Measurements from ENCODE around the gene MINPP1.

Gene MINPP1

DNA sequence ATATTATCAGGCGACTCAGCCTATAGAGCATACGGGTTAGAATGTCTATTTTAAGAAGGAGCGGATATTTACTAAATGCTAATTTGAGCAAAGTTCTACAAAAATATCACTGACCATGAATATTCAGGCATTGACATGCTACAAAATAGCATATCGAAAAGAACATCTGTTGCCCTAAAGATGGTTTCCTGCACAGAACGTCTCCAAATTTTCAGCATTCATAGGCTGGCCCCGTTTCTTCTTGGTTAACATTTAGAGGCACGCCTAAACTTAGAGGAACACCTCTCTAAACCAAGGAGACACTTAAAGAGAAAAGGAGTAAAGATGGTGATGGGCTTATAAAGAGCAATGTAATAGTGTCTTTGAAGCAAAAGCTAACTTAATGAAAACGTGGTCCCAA is 1.3 kb upstream of the MINPP1 start:
- DNase-seq (ENCODE audit: low spot score), result no peak
- in situ Hi-C loops (cut with MboI; ENCODE audit: low pct_unique_long_range_greater_than_20kb, low sequenced_read_pairs, unreplicated experiment), result no loop called here
- TF ChIP-seq, protein P1, sequence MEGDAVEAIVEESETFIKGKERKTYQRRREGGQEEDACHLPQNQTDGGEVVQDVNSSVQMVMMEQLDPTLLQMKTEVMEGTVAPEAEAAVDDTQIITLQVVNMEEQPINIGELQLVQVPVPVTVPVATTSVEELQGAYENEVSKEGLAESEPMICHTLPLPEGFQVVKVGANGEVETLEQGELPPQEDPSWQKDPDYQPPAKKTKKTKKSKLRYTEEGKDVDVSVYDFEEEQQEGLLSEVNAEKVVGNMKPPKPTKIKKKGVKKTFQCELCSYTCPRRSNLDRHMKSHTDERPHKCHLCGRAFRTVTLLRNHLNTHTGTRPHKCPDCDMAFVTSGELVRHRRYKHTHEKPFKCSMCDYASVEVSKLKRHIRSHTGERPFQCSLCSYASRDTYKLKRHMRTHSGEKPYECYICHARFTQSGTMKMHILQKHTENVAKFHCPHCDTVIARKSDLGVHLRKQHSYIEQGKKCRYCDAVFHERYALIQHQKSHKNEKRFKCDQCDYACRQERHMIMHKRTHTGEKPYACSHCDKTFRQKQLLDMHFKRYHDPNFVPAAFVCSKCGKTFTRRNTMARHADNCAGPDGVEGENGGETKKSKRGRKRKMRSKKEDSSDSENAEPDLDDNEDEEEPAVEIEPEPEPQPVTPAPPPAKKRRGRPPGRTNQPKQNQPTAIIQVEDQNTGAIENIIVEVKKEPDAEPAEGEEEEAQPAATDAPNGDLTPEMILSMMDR (IDR thresholded peaks at IDR 0.05; ENCODE audit: extremely low read depth, insufficient read depth, missing control alignments), result no peak

DNA sequence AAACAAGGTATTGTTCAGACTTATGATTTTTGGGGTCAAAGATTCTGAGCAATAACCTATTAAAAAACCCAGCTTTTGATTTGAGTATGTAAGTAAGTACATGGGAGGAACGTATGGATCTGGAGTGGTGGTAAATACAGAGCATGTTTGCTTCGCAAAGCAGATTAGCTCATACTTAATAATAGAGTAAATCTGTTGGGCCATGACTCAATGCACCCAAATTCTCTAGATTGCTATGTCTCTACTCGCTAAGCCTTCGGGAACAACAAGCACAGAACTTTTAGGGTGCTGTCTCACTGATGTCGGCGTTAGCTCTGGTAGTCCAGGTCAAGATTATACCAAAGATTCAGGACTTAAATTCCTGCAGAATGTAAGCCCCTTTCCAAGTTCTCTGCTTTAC is 807 bp upstream of the MINPP1 start:
- no peak for DNase-seq (ENCODE audit: low spot score)
- in situ Hi-C loops (cut with MboI; ENCODE audit: low pct_unique_long_range_greater_than_20kb, low sequenced_read_pairs, unreplicated experiment), result no loop called here
- TF ChIP-seq, protein P1 (IDR thresholded peaks at IDR 0.05; ENCODE audit: extremely low read depth, insufficient read depth, missing control alignments), result no peak

DNA sequence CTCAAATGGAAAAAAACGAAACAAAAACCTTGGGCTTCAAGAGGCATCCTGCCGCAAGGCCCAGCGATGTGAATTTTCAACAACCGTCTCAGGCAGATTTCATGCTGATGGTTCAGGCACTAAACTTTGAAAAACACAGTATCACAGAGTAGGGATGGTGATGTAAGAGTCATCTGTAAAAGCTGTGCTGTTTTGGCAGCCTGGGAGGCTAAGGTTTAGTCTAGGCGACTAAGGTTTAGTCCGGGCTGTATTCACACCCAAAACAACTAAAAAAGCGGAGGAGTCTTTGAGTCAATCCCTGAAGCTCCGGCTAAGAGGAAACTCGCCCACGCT is 420 bp upstream of the MINPP1 start:
- in situ Hi-C loops (cut with MboI; ENCODE audit: low pct_unique_long_range_greater_than_20kb, low sequenced_read_pairs, unreplicated experiment), result no loop called here
- DNase-seq (ENCODE audit: low spot score), result no peak
- TF ChIP-seq, protein P1 (IDR thresholded peaks at IDR 0.05; ENCODE audit: extremely low read depth, insufficient read depth, missing control alignments), result no peak

DNA sequence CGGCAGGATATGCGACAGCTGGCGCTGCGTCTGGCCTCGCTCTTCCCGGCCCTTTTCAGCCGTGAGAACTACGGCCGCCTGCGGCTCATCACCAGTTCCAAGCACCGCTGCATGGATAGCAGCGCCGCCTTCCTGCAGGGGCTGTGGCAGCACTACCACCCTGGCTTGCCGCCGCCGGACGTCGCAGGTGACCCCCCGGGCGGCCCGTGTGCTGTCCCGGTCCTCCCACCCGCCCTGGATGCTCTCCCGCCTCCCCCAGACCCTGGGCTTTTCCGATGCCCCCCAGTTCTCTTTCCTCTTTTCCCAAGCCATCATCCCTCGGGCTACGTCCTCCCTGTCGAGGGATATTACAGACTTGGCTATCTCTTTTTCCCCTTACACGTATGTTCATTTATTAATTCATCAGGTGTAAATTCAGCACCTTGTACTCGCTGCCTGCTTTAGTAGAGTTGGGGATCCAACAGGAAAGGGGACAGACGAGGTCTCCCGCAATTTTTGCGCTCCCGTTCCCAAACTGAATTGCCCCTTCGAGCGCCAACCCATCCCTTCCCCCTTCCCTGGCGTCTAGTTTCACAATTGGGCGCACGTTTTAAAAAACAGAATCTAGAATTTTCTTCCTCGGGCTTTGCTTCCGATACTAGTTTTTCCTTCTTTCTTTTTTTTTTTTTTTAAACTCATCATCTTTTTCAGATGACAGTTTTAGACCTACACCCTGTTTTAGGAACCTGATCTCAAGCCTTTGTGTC is 846 bp downstream of the MINPP1 start:
- TF ChIP-seq, protein P1 (IDR thresholded peaks at IDR 0.05; ENCODE audit: extremely low read depth, insufficient read depth, missing control alignments), result peak; percentile 70
- in situ Hi-C loops (cut with MboI; ENCODE audit: low pct_unique_long_range_greater_than_20kb, low sequenced_read_pairs, unreplicated experiment), result no loop called here
- DNase-seq (ENCODE audit: low spot score), result peak; percentile 66

DNA sequence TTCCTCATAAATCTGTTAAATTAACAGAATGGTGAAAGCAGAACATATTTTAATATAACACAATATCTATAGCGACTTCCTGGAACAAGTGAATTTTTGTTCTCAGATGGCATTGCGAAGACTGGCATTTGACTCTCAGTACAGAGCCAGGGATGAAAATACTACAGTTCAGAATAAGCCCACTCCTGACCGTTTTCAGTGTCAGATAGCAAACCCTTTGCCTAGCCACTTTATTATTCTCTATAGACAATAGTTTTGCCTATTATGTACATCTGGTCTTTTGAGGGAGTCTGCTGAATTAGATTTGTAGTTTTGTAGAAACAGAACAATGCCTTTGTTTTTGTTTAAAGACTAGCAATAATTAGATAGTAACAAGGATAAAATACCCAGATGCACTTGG is 2.3 kb downstream of the MINPP1 start:
- no peak for DNase-seq (ENCODE audit: low spot score)
- in situ Hi-C loops (cut with MboI; ENCODE audit: low pct_unique_long_range_greater_than_20kb, low sequenced_read_pairs, unreplicated experiment), result no loop called here
- TF ChIP-seq, protein P1 (IDR thresholded peaks at IDR 0.05; ENCODE audit: extremely low read depth, insufficient read depth, missing control alignments), result no peak

DNA sequence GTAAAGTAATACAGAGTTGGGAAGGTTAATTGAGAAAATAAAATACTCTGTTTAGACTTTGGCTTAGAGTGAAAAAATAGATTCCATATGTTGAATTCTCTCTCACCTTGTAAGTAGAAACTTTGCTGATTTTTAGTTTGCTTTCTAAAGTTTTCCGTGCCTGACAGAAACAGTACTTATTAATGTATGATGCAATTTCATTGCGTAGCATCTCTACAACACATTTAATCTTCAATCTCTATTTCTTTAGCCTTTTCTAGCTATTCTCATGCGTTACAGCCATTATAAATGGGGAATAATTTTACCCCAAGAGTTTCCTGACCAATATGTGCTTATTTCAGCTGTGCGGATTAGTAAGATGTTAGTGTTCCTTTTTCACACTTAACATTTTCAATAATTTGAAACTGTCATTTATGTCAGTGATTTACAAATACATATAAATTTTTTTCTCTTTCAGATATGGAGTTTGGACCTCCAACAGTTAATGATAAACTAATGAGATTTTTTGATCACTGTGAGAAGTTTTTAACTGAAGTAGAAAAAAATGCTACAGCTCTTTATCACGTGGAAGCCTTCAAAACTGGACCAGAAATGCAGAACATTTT is 3.3 kb downstream of the MINPP1 start:
- in situ Hi-C loops (cut with MboI; ENCODE audit: low pct_unique_long_range_greater_than_20kb, low sequenced_read_pairs, unreplicated experiment), result no loop called here
- no peak for DNase-seq (ENCODE audit: low spot score)
- TF ChIP-seq, protein P1 (IDR thresholded peaks at IDR 0.05; ENCODE audit: extremely low read depth, insufficient read depth, missing control alignments), result no peak

All from GM13977 (cell line).